Measurements from ENCODE around the gene TMEM209. TPM values are rescaled to one million over a fixed set of nuclear protein-coding genes. Genes with fewer than 3 reads are reported as not detected.
"Not testable (repeated sequence)": the region's sequence is repeated elsewhere in the genome, so short reads cannot be mapped to it uniquely, and the experiment has no call there.

The TMEM209 gene
- 16.2 TPM for total RNA-seq

- peaks cover 13% of the 10 kb centered on the region for H3K4me1 ChIP-seq (ENCODE audit: insufficient read depth, low read length)
- H3K27me3 ChIP-seq (ENCODE audit: insufficient read depth, low read length): no peaks in the 10 kb centered on the region
- no peaks in the 10 kb centered on the region for H3K9me3 ChIP-seq (ENCODE audit: low read depth, low read length)
- H3K4me3 ChIP-seq (ENCODE audit: low read length): peak within 1 kb of the TSS; percentile 93
Measured at GRCh38 chr7:130205084-130205947, at the start of gene TMEM209. Gene TMEM209, minus strand, starts transcription at chr7:130205406. Its CDS starts 31 bp downstream, at chr7:130205375.

DNA sequence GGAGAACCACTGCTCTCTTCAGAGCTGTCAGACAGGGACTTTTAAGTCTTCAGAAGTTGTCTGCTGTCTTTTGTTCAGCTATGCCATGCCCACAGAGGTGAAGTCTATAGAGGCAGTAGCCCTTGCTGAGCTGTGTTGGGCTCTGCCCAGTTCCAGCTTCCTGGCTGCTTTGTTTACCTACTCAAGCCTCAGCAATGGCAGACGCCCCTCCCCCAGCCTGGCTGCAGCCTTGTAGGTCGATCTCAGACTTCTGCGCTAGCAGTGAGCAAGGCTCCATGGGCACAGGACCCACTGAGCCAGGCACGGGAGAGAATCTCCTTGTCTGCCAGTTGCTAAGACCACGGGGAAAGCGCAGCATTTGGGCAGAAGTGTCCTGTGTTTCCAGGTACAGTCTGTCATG, 49.3 kb upstream of the TMEM209 start:
- H3K4me3 ChIP-seq (ENCODE audit: low read length): no peak overlapping the region
- H3K9me3 ChIP-seq (ENCODE audit: low read depth, low read length): peaks cover 5% of the 10 kb centered on the region
- no peaks in the 10 kb centered on the region for H3K27me3 ChIP-seq (ENCODE audit: insufficient read depth, low read length)
- no peaks in the 10 kb centered on the region for H3K4me1 ChIP-seq (ENCODE audit: insufficient read depth, low read length)

DNA sequence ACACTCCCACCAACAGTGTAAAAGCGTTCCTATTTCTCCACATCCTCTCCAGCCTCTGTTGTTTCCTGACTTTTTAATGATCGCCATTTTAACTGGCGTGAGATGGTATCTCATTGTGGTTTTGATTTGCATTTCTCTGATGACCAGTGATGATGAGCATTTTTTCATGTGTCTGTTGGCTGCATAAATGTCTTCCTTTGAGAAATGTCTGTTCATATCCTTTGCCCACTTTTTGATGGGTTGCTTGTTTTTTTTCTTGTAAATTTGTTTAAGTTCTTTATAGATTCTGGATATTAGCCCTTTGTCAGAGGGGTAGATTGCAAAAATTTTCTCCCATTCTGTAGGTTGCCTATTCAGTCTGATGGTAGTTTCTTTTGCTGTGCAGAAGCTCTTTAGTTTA, 44.4 kb upstream of the TMEM209 start:
- not testable (repeated sequence) for H3K4me1 ChIP-seq (ENCODE audit: insufficient read depth, low read length); H3K27me3 ChIP-seq (ENCODE audit: insufficient read depth, low read length); H3K9me3 ChIP-seq (ENCODE audit: low read depth, low read length); H3K4me3 ChIP-seq (ENCODE audit: low read length)

GRCh38 chr7:130248842-130249241, 43.6 kb upstream of the TMEM209 start:
- H3K4me3 ChIP-seq (ENCODE audit: low read length); H3K27me3 ChIP-seq (ENCODE audit: insufficient read depth, low read length); H3K4me1 ChIP-seq (ENCODE audit: insufficient read depth, low read length); H3K9me3 ChIP-seq (ENCODE audit: low read depth, low read length): not testable (repeated sequence)

- not testable (repeated sequence) for H3K27me3 ChIP-seq (ENCODE audit: insufficient read depth, low read length); H3K9me3 ChIP-seq (ENCODE audit: low read depth, low read length); H3K4me3 ChIP-seq (ENCODE audit: low read length); H3K4me1 ChIP-seq (ENCODE audit: insufficient read depth, low read length)
Measured at GRCh38 chr7:130246491-130246890, 41.3 kb upstream of the TMEM209 start.

DNA sequence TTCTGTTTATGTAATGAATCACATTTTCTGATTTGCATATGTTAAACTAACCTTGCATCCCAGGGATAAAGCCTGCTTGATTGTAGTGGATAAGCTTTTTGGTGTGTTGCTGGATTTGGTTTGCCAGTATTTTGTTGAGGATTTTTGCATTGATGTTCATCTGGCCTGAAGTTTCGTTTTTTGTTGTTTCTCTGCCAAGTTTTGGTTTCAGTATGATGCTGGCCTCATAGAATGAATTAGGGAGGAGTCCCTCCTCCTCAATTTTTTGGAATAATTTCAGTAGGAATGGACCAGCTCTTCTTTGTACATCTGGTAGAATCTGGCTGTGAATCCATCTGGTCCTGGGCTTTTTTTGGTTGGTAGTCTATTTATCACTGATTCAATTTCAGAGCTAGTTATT, 38.3 kb upstream of the TMEM209 start:
- not testable (repeated sequence) for H3K9me3 ChIP-seq (ENCODE audit: low read depth, low read length); H3K27me3 ChIP-seq (ENCODE audit: insufficient read depth, low read length); H3K4me1 ChIP-seq (ENCODE audit: insufficient read depth, low read length); H3K4me3 ChIP-seq (ENCODE audit: low read length)

DNA sequence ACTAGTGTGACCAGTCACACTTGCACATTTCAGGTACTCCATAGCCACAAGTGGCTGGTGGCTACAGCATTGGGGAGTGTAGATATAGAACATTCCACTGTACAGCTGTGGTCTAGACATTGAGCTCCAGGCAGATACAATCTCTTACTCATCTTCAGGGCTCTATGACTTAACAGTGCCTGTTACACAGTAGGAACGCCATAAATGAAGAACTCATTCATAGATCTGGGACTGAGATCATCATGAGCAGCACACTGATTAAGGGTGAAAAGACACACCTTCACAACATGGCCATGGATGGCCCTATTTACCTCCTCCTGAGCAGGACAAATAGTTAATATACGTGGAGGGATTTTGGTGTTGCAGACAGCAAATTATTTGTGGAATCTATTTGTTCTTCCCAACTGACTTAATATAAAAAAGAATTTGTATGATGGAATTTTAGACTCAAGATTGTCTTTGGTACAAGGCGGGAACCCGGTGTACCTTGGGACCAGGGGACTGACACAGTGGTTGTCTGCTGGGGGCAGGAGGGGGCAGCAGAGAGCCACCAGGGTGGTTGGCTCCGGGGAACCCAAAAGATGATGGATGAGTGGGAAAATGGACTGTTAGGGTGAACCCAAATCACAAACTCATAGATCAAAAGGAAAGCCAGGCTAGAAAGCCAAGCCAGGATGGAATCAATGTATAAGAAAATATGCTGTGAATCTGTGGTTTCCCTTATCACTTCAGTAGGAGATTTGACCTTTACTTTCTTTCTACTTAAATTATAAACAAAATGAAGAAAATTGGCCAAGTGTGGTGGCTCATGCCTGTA, 37.2 kb upstream of the TMEM209 start:
- H3K4me1 ChIP-seq (ENCODE audit: insufficient read depth, low read length): no peaks in the 10 kb centered on the region
- no peak overlapping the region for H3K4me3 ChIP-seq (ENCODE audit: low read length)
- H3K9me3 ChIP-seq (ENCODE audit: low read depth, low read length): no peaks in the 10 kb centered on the region
- no peaks in the 10 kb centered on the region for H3K27me3 ChIP-seq (ENCODE audit: insufficient read depth, low read length)

- H3K4me3 ChIP-seq (ENCODE audit: low read length): no peak overlapping the region
- H3K27me3 ChIP-seq (ENCODE audit: insufficient read depth, low read length): no peaks in the 10 kb centered on the region
- no peaks in the 10 kb centered on the region for H3K9me3 ChIP-seq (ENCODE audit: low read depth, low read length)
- H3K4me1 ChIP-seq (ENCODE audit: insufficient read depth, low read length): no peaks in the 10 kb centered on the region
Measured at GRCh38 chr7:130240240-130240639, 35.0 kb upstream of the TMEM209 start.

DNA sequence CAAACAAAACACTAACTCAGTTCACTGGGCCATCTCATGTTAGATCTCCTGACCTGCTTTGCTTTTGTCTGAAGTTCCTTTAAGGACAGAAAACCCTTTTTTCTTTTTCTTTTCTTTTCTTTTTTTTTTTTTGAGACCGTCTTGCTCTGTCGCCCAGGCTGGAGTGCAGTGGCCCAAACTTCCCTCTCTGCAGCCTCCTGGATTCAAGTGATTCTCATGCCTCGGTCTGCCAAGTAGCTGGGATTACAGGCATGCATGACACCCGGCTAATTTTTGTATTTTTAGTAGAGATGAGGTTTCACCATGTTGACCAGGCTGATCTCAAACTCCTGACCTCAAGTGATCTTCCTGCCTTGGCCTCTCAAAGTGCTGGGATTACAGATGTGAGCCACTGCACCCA, 31.2 kb upstream of the TMEM209 start:
- not testable (repeated sequence) for H3K4me1 ChIP-seq (ENCODE audit: insufficient read depth, low read length); H3K9me3 ChIP-seq (ENCODE audit: low read depth, low read length); H3K27me3 ChIP-seq (ENCODE audit: insufficient read depth, low read length); H3K4me3 ChIP-seq (ENCODE audit: low read length)

GRCh38 chr7:130234078-130234477, 28.9 kb upstream of the TMEM209 start:
- no peaks in the 10 kb centered on the region for H3K9me3 ChIP-seq (ENCODE audit: low read depth, low read length)
- no peak overlapping the region for H3K4me3 ChIP-seq (ENCODE audit: low read length)
- H3K4me1 ChIP-seq (ENCODE audit: insufficient read depth, low read length): no peaks in the 10 kb centered on the region
- no peaks in the 10 kb centered on the region for H3K27me3 ChIP-seq (ENCODE audit: insufficient read depth, low read length)

- Histone ChIP-seq H3K4me3 (ENCODE audit: low read length) (no peak overlapping the region), H3K27me3 (ENCODE audit: insufficient read depth, low read length) (no peaks in the 10 kb centered on the region), H3K4me1 (ENCODE audit: insufficient read depth, low read length) (no peaks in the 10 kb centered on the region), H3K9me3 (ENCODE audit: low read depth, low read length) (no peaks in the 10 kb centered on the region)
Measured at GRCh38 chr7:130232209-130232608, 27.0 kb upstream of the TMEM209 start.

DNA sequence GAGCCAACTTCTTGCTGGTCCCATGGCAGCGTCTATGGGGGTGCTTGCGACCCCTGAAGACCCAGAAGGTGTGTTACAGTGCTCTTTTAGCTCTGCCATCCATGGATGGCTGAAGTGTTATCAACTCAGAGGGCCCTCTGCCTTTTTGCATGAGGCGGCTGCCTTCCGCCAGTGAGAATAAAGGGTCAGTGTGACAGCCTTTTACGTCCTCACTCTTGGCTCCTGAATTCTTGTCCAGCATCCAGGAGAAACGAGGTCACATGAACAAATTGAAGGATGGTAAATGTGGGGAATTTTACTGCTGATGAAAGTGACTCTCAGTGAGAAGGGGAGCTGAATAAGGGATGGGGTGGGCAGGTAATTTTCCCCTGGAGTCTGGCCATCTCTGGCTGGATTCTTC, 26.6 kb upstream of the TMEM209 start:
- no peaks in the 10 kb centered on the region for H3K9me3 ChIP-seq (ENCODE audit: low read depth, low read length)
- H3K4me1 ChIP-seq (ENCODE audit: insufficient read depth, low read length): no peaks in the 10 kb centered on the region
- H3K4me3 ChIP-seq (ENCODE audit: low read length): no peak overlapping the region
- no peaks in the 10 kb centered on the region for H3K27me3 ChIP-seq (ENCODE audit: insufficient read depth, low read length)

DNA sequence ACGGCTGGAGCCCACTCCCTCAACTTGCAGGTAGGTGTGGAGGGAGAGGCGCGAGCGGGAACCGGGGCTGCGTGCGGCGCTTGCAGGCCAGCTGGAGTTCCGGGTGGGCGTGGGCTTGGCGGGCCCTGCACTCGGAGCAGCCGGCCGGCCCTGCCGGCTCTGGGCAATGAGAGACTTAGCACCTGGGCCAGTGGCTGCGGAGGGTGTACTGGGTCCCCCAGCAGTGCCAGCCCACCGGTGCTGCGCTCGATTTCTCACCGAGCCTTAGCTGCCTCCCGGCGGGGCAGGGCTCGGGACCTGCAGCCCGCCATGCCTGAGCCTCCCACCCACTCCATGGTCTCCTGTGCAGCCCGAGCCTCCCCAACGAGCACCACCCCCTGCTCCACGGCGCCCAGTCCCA, 24.8 kb upstream of the TMEM209 start:
- not testable (repeated sequence) for H3K4me1 ChIP-seq (ENCODE audit: insufficient read depth, low read length); H3K27me3 ChIP-seq (ENCODE audit: insufficient read depth, low read length); H3K9me3 ChIP-seq (ENCODE audit: low read depth, low read length); H3K4me3 ChIP-seq (ENCODE audit: low read length)

- Histone ChIP-seq H3K4me1 (ENCODE audit: insufficient read depth, low read length) (no peaks in the 10 kb centered on the region), H3K27me3 (ENCODE audit: insufficient read depth, low read length) (no peaks in the 10 kb centered on the region), H3K4me3 (ENCODE audit: low read length) (no peak overlapping the region), H3K9me3 (ENCODE audit: low read depth, low read length) (no peaks in the 10 kb centered on the region)
Measured at GRCh38 chr7:130228840-130229502, 23.8 kb upstream of the TMEM209 start.

GRCh38 chr7:130227883-130228575, 22.8 kb upstream of the TMEM209 start:
- H3K9me3 ChIP-seq (ENCODE audit: low read depth, low read length): no peaks in the 10 kb centered on the region
- H3K27me3 ChIP-seq (ENCODE audit: insufficient read depth, low read length): no peaks in the 10 kb centered on the region
- no peaks in the 10 kb centered on the region for H3K4me1 ChIP-seq (ENCODE audit: insufficient read depth, low read length)
- no peak overlapping the region for H3K4me3 ChIP-seq (ENCODE audit: low read length)

Measured in mononuclear cell (primary cell).